ENCODE data around the gene SLC6A11.

The SLC6A11 gene

GRCh38 chr3:10792208-10792607 is 23.8 kb upstream of the SLC6A11 start:
- DNase-seq, result no peak

- DNase-seq, result no peak
Observed at GRCh38 chr3:10798600-10799367, 17.2 kb upstream of the SLC6A11 start.

GRCh38 chr3:10804183-10804648 is 11.8 kb upstream of the SLC6A11 start:
- no peak for DNase-seq

GRCh38 chr3:10806006-10806405 is 10.0 kb upstream of the SLC6A11 start:
- DNase-seq, result no peak

- no peak for DNase-seq
Observed at GRCh38 chr3:10808130-10808735, 7.8 kb upstream of the SLC6A11 start.

- DNase-seq, result no peak
Observed at GRCh38 chr3:10808974-10809373, 7.1 kb upstream of the SLC6A11 start.

- no peak for DNase-seq
Observed at GRCh38 chr3:10810376-10810775, 5.7 kb upstream of the SLC6A11 start.

- no peak for DNase-seq
Observed at GRCh38 chr3:10813425-10813824, 2.6 kb upstream of the SLC6A11 start.

- no peak for DNase-seq
Observed at GRCh38 chr3:10814623-10815022, 1.4 kb upstream of the SLC6A11 start.

- no peak for DNase-seq
Observed at GRCh38 chr3:10815487-10815886, 541 bp upstream of the SLC6A11 start.

GRCh38 chr3:10816863-10817253 is 830 bp downstream of the SLC6A11 start:
- DNase-seq, result no peak

- DNase-seq, result no peak
Observed at GRCh38 chr3:10817506-10817905, 1.5 kb downstream of the SLC6A11 start.

GRCh38 chr3:10822055-10822454 is 6.0 kb downstream of the SLC6A11 start:
- DNase-seq, result no peak

GRCh38 chr3:10822708-10823515 is 6.9 kb downstream of the SLC6A11 start:
- no peak for DNase-seq

- no peak for DNase-seq
Observed at GRCh38 chr3:10823516-10823818, 7.4 kb downstream of the SLC6A11 start.

GRCh38 chr3:10824468-10824867 is 8.4 kb downstream of the SLC6A11 start:
- DNase-seq, result no peak

- no peak for DNase-seq
Observed at GRCh38 chr3:10833855-10834414, 17.9 kb downstream of the SLC6A11 start.

- DNase-seq, result no peak
Observed at GRCh38 chr3:10834951-10835350, 18.9 kb downstream of the SLC6A11 start.

GRCh38 chr3:10835406-10835805 is 19.4 kb downstream of the SLC6A11 start:
- no peak for DNase-seq

GRCh38 chr3:10836676-10837075 is 20.6 kb downstream of the SLC6A11 start:
- no peak for DNase-seq

GRCh38 chr3:10837849-10838248 is 21.8 kb downstream of the SLC6A11 start:
- no peak for DNase-seq

GRCh38 chr3:10839167-10839566 is 23.1 kb downstream of the SLC6A11 start:
- DNase-seq, result no peak

GRCh38 chr3:10841100-10841499 is 25.1 kb downstream of the SLC6A11 start:
- DNase-seq, result no peak

GRCh38 chr3:10843378-10843777 is 27.4 kb downstream of the SLC6A11 start:
- DNase-seq, result no peak
